ENCODE data around the gene BRD1.
"Not testable (repeated sequence)": the region's sequence is repeated elsewhere in the genome, so short reads cannot be mapped to it uniquely, and the experiment has no call there.

The BRD1 gene

GRCh38 chr22:49765091-49765771 is 62.4 kb downstream of the BRD1 start:
- no peak for TF ChIP-seq CTCF (IDR thresholded peaks at IDR 0.05; ENCODE audit: low read depth, low read length)
- no peak for DNase-seq (ENCODE audit: low read depth, low spot score)

GRCh38 chr22:49764127-49764581 is 63.5 kb downstream of the BRD1 start:
- in situ Hi-C loops (cut with HindIII; ENCODE audit: low sequenced_read_pairs) = no loop called here
- no peak for TF ChIP-seq CTCF (IDR thresholded peaks at IDR 0.05; ENCODE audit: low read depth, low read length)
- no peak overlapping the region for H3K4me3 ChIP-seq (ENCODE audit: low read depth, low read length)
- no peak for DNase-seq (ENCODE audit: low read depth, low spot score)

More at GRCh38 chr22:49765091-49765771, 62.4 kb downstream of the BRD1 start:
- no peak overlapping the region for H3K4me3 ChIP-seq (ENCODE audit: low read depth, low read length)
- in situ Hi-C loops (cut with HindIII; ENCODE audit: low sequenced_read_pairs) = no loop called here

- DNase-seq (ENCODE audit: low read depth, low spot score) = no peak
- no peak for TF ChIP-seq CTCF (IDR thresholded peaks at IDR 0.05; ENCODE audit: low read depth, low read length)
- no peak overlapping the region for H3K4me3 ChIP-seq (ENCODE audit: low read depth, low read length)
- in situ Hi-C loops (cut with HindIII; ENCODE audit: low sequenced_read_pairs) = no loop called here
Measured at GRCh38 chr22:49763696-49764095, 64.0 kb downstream of the BRD1 start.

GRCh38 chr22:49763138-49763537 is 64.5 kb downstream of the BRD1 start:
- no peak overlapping the region for H3K4me3 ChIP-seq (ENCODE audit: low read depth, low read length)
- no peak for TF ChIP-seq CTCF (IDR thresholded peaks at IDR 0.05; ENCODE audit: low read depth, low read length)
- in situ Hi-C loops (cut with HindIII; ENCODE audit: low sequenced_read_pairs) = no loop called here
- DNase-seq (ENCODE audit: low read depth, low spot score) = no peak

GRCh38 chr22:49762571-49762970 is 65.1 kb downstream of the BRD1 start:
- in situ Hi-C loops (cut with HindIII; ENCODE audit: low sequenced_read_pairs); H3K4me3 ChIP-seq (ENCODE audit: low read depth, low read length); DNase-seq (ENCODE audit: low read depth, low spot score): not testable (repeated sequence)

- DNase-seq (ENCODE audit: low read depth, low spot score) = no peak
- H3K4me3 ChIP-seq (ENCODE audit: low read depth, low read length) = no peak overlapping the region
- TF ChIP-seq CTCF (IDR thresholded peaks at IDR 0.05; ENCODE audit: low read depth, low read length) = no peak
- in situ Hi-C loops (cut with HindIII; ENCODE audit: low sequenced_read_pairs) = no loop called here
Measured at GRCh38 chr22:49761836-49762235, 65.8 kb downstream of the BRD1 start.

- H3K4me3 ChIP-seq (ENCODE audit: low read depth, low read length) = no peak overlapping the region
- no peak for TF ChIP-seq CTCF (IDR thresholded peaks at IDR 0.05; ENCODE audit: low read depth, low read length)
- DNase-seq (ENCODE audit: low read depth, low spot score) = no peak
- in situ Hi-C loops (cut with HindIII; ENCODE audit: low sequenced_read_pairs) = no loop called here
Measured at GRCh38 chr22:49760630-49761571, 66.8 kb downstream of the BRD1 start.
